ENCODE results near the gene SON.

The SON gene

DNA sequence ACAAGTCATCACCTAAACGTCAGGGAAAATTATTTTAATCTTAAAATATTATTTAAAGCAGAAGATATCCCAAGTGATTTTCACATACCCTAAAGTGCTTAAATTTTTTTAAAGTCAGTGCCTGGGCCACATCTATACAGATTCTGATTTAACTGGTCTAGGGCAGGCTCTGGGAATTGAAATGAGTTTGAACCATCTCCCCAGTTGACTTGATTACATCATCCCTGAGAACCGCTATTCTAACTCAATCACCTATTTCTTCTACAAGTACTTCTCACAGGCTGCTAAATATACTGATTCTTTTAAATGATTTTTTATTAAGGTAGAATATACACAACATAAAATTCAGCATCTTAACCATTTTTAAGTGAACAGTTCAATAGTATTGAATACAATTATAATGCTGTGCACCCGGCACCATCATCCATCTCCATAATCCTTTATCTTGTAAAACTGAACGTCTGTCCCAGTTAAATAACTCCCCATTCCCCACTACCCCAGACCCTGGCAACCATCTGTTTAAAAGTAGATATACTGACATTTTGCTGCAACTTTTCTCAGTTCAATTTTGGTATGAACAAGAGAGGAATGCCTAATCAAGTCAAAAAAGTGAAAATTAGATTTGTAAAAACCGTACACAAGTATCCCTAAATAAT lies 20.4 kb upstream of the SON start:
- Histone ChIP-seq H3K4me3 (ENCODE audit: low read length in 2 of 2) (no peak overlapping the region), H4K91ac (ENCODE audit: low read depth, low read length, poor library complexity) (no peak overlapping the region), H2AK5ac (ENCODE audit: low read depth, low read length) (no peak overlapping the region), H3K36me3 (replicated peaks in 1 of 2; ENCODE audit: control insufficient read depth in 2 of 2, insufficient read depth in 2 of 2, low read length in 2 of 2) (peaks cover 17 to 93% of the 10 kb centered on the region in 2 donors), H2BK12ac (ENCODE audit: low read length) (no peak overlapping the region), H3K27me3 (ENCODE audit: control insufficient read depth in 3 of 3, insufficient read depth in 3 of 3, low read depth in 1 of 3, low read length in 3 of 3) (no peaks in the 10 kb centered on the region), H2BK120ac (ENCODE audit: low read depth, low read length) (no peak overlapping the region), H3K14ac (ENCODE audit: low read length) (no peak overlapping the region), H3K27ac (replicated peaks; ENCODE audit: low read length) (no peak overlapping the region), H3K23ac (ENCODE audit: low read depth, low read length, poor library complexity) (no peak overlapping the region), H3K18ac (ENCODE audit: low read length) (no peak overlapping the region), H2BK15ac (ENCODE audit: low read length) (no peak overlapping the region), H3K79me1 (ENCODE audit: low read depth, low read length) (no peaks in the 10 kb centered on the region), H3K9ac (ENCODE audit: low read depth, low read length, poor library complexity) (no peak overlapping the region), H3K9me3 (replicated peaks in 1 of 2; ENCODE audit: control insufficient read depth in 2 of 2, insufficient read depth in 1 of 2, low read depth in 1 of 2, low read length in 2 of 2) (no peaks in the 10 kb centered on the region), H3K4me1 (ENCODE audit: control insufficient read depth in 2 of 2, insufficient read depth in 1 of 2, low read depth in 1 of 2, low read length in 2 of 2) (no peaks in the 10 kb centered on the region), H2BK5ac (ENCODE audit: low read length) (no peak overlapping the region), H3K4me2 (ENCODE audit: insufficient read depth, low read length, poor library complexity, severe bottlenecking) (no peak overlapping the region), H4K8ac (ENCODE audit: low read depth, low read length) (no peak overlapping the region), H3K4ac (ENCODE audit: low read length) (no peak overlapping the region), H2AFZ (ENCODE audit: low read length) (no peak overlapping the region)
- DNase-seq (ENCODE audit: low spot score), result no peak
- WGBS, 2 donors (ENCODE audit: extremely low coverage in 2 of 2, insufficient read length in 2 of 2, insufficient replicate concordance in 1 of 2), result no CpG with 5 or more reads among the region's 5 CpGs

DNA sequence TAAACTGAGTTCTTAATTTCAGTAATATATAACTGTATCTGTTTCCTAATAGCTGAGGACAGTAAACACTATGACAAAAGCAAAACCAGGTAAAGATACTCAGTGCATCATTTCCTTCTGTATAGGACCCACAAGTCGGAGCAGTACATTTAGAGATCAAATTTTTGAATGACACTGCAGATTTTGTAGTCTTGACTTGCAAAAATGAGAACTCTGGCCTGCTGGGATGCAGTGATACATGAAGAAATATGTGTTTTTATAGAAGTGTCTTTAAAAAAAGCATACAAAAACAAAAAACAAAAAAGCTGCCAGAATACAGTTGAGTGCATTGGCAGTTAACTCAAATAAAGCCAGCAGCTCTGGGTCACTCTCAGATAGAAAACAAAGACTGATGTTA lies 19.9 kb upstream of the SON start:
- Histone ChIP-seq H3K4me3 (ENCODE audit: low read length in 2 of 2) (no peak overlapping the region), H3K4me2 (ENCODE audit: insufficient read depth, low read length, poor library complexity, severe bottlenecking) (no peak overlapping the region), H3K23ac (ENCODE audit: low read depth, low read length, poor library complexity) (no peak overlapping the region), H2AFZ (ENCODE audit: low read length) (no peak overlapping the region), H3K4me1 (ENCODE audit: control insufficient read depth in 2 of 2, insufficient read depth in 1 of 2, low read depth in 1 of 2, low read length in 2 of 2) (no peaks in the 10 kb centered on the region), H3K27me3 (ENCODE audit: control insufficient read depth in 3 of 3, insufficient read depth in 3 of 3, low read depth in 1 of 3, low read length in 3 of 3) (no peaks in the 10 kb centered on the region), H3K18ac (ENCODE audit: low read length) (no peak overlapping the region), H4K91ac (ENCODE audit: low read depth, low read length, poor library complexity) (no peak overlapping the region), H2BK15ac (ENCODE audit: low read length) (no peak overlapping the region), H3K14ac (ENCODE audit: low read length) (no peak overlapping the region), H3K27ac (replicated peaks; ENCODE audit: low read length) (no peak overlapping the region), H3K4ac (ENCODE audit: low read length) (no peak overlapping the region), H2BK120ac (ENCODE audit: low read depth, low read length) (no peak overlapping the region), H2BK12ac (ENCODE audit: low read length) (no peak overlapping the region), H2AK5ac (ENCODE audit: low read depth, low read length) (no peak overlapping the region), H3K9me3 (replicated peaks in 1 of 2; ENCODE audit: control insufficient read depth in 2 of 2, insufficient read depth in 1 of 2, low read depth in 1 of 2, low read length in 2 of 2) (no peaks in the 10 kb centered on the region), H2BK5ac (ENCODE audit: low read length) (no peak overlapping the region), H3K9ac (ENCODE audit: low read depth, low read length, poor library complexity) (no peak overlapping the region), H3K36me3 (replicated peaks in 1 of 2; ENCODE audit: control insufficient read depth in 2 of 2, insufficient read depth in 2 of 2, low read length in 2 of 2) (peaks cover 21 to 93% of the 10 kb centered on the region in 2 donors), H3K79me1 (ENCODE audit: low read depth, low read length) (no peaks in the 10 kb centered on the region), H4K8ac (ENCODE audit: low read depth, low read length) (no peak overlapping the region)
- WGBS, 2 donors (ENCODE audit: extremely low coverage in 2 of 2, insufficient read length in 2 of 2, insufficient replicate concordance in 1 of 2), result no CpG with 5 or more reads among the region's 1 CpG
- DNase-seq (ENCODE audit: low spot score), result no peak

DNA sequence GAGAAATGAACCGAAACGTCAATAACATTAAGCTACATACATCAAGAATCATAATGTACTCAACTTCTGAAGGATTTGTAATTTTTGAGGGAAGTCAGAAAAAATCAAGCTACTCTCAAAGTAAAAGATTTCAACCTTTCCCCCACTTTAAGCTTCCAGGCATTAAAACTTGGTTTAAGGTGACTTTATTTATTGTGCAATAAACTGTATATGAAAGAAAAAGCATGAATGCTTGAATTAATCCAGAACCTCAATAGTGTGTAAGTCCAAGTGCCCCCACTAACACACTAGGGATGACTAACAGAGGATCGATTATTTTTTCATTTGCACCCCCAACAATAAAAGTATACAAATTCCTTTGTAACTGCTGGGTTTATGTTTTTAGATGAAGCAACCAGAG lies 11.8 kb upstream of the SON start:
- no peaks in the 10 kb centered on the region for H3K4me1 ChIP-seq (ENCODE audit: control insufficient read depth in 2 of 2, insufficient read depth in 1 of 2, low read depth in 1 of 2, low read length in 2 of 2)
- DNase-seq (ENCODE audit: low spot score), result no peak
- H3K27me3 ChIP-seq (ENCODE audit: control insufficient read depth in 3 of 3, insufficient read depth in 3 of 3, low read depth in 1 of 3, low read length in 3 of 3), result no peaks in the 10 kb centered on the region
- no CpG with 5 or more reads among the region's 3 CpGs for WGBS, 2 donors (ENCODE audit: extremely low coverage in 2 of 2, insufficient read length in 2 of 2, insufficient replicate concordance in 1 of 2)
- no peak overlapping the region for H2AFZ ChIP-seq (ENCODE audit: low read length)
- no peak overlapping the region for H3K14ac ChIP-seq (ENCODE audit: low read length)
- H3K4me2 ChIP-seq (ENCODE audit: insufficient read depth, low read length, poor library complexity, severe bottlenecking), result no peak overlapping the region
- H3K36me3 ChIP-seq (replicated peaks in 1 of 2; ENCODE audit: control insufficient read depth in 2 of 2, insufficient read depth in 2 of 2, low read length in 2 of 2), result peaks cover 25 to 100% of the 10 kb centered on the region in 2 donors
- H2AK5ac ChIP-seq (ENCODE audit: low read depth, low read length), result no peak overlapping the region
- H3K9ac ChIP-seq (ENCODE audit: low read depth, low read length, poor library complexity), result no peak overlapping the region
- H2BK5ac ChIP-seq (ENCODE audit: low read length), result no peak overlapping the region
- no peak overlapping the region for H3K4me3 ChIP-seq (ENCODE audit: low read length in 2 of 2)
- H3K27ac ChIP-seq (replicated peaks; ENCODE audit: low read length), result no peak overlapping the region
- no peak overlapping the region for H3K18ac ChIP-seq (ENCODE audit: low read length)
- H4K91ac ChIP-seq (ENCODE audit: low read depth, low read length, poor library complexity), result no peak overlapping the region
- no peak overlapping the region for H2BK15ac ChIP-seq (ENCODE audit: low read length)
- H3K23ac ChIP-seq (ENCODE audit: low read depth, low read length, poor library complexity), result no peak overlapping the region
- no peak overlapping the region for H3K4ac ChIP-seq (ENCODE audit: low read length)
- no peak overlapping the region for H2BK12ac ChIP-seq (ENCODE audit: low read length)
- H4K8ac ChIP-seq (ENCODE audit: low read depth, low read length), result no peak overlapping the region
- no peaks in the 10 kb centered on the region for H3K9me3 ChIP-seq (replicated peaks in 1 of 2; ENCODE audit: control insufficient read depth in 2 of 2, insufficient read depth in 1 of 2, low read depth in 1 of 2, low read length in 2 of 2)
- H3K79me1 ChIP-seq (ENCODE audit: low read depth, low read length), result no peaks in the 10 kb centered on the region
- H2BK120ac ChIP-seq (ENCODE audit: low read depth, low read length), result no peak overlapping the region

DNA sequence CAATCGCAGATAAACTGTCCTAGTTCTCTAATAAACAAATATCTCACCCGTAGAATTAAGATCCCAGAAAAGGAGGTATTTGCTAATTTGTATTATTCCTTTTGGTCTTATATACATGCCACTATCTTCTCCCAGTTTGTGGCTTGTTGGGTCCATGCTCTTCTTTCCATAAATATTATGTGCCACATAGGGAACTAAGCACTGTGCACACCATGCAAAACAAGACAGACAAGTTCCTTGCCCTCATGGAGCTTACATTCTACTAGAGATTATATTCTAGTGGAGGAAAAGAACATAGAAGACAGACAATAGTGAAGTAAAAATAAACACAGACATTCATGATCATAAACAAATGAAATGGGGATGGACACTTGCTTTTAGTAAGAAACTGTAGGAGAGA lies 5.6 kb upstream of the SON start:
- Histone ChIP-seq H3K4me1 (ENCODE audit: control insufficient read depth in 2 of 2, insufficient read depth in 1 of 2, low read depth in 1 of 2, low read length in 2 of 2) (peaks cover 0 to 3% of the 10 kb centered on the region in 2 donors), H3K27me3 (ENCODE audit: control insufficient read depth in 3 of 3, insufficient read depth in 3 of 3, low read depth in 1 of 3, low read length in 3 of 3) (no peaks in the 10 kb centered on the region), H3K36me3 (replicated peaks in 1 of 2; ENCODE audit: control insufficient read depth in 2 of 2, insufficient read depth in 2 of 2, low read length in 2 of 2) (peaks cover 22 to 86% of the 10 kb centered on the region in 2 donors), H3K18ac (ENCODE audit: low read length) (no peak overlapping the region), H3K9me3 (replicated peaks in 1 of 2; ENCODE audit: control insufficient read depth in 2 of 2, insufficient read depth in 1 of 2, low read depth in 1 of 2, low read length in 2 of 2) (no peaks in the 10 kb centered on the region), H3K4me3 (ENCODE audit: low read length in 2 of 2) (no peak overlapping the region), H2BK12ac (ENCODE audit: low read length) (no peak overlapping the region), H3K79me1 (ENCODE audit: low read depth, low read length) (no peaks in the 10 kb centered on the region), H4K91ac (ENCODE audit: low read depth, low read length, poor library complexity) (no peak overlapping the region), H3K4me2 (ENCODE audit: insufficient read depth, low read length, poor library complexity, severe bottlenecking) (no peak overlapping the region), H3K14ac (ENCODE audit: low read length) (no peak overlapping the region), H2BK15ac (ENCODE audit: low read length) (no peak overlapping the region), H2AFZ (ENCODE audit: low read length) (no peak overlapping the region), H3K23ac (ENCODE audit: low read depth, low read length, poor library complexity) (no peak overlapping the region), H2BK120ac (ENCODE audit: low read depth, low read length) (no peak overlapping the region), H3K27ac (replicated peaks; ENCODE audit: low read length) (no peak overlapping the region), H2BK5ac (ENCODE audit: low read length) (no peak overlapping the region), H3K4ac (ENCODE audit: low read length) (no peak overlapping the region), H4K8ac (ENCODE audit: low read depth, low read length) (no peak overlapping the region), H3K9ac (ENCODE audit: low read depth, low read length, poor library complexity) (no peak overlapping the region), H2AK5ac (ENCODE audit: low read depth, low read length) (no peak overlapping the region)
- no CpG with 5 or more reads among the region's 2 CpGs for WGBS, 2 donors (ENCODE audit: extremely low coverage in 2 of 2, insufficient read length in 2 of 2, insufficient replicate concordance in 1 of 2)
- DNase-seq (ENCODE audit: low spot score), result no peak
